SKM-1 treated with dmso at 0.1 percent for 144 hours (cell line): Measurements from ENCODE around the gene ZBTB25.

Experiments
- DNase-seq: peaks from one replicate; lab custom pipeline; 2025; ENCODE audit not compliant: unreplicated experiment; lab: John Stamatoyannopoulos, UW

Gene ZBTB25

DNA sequence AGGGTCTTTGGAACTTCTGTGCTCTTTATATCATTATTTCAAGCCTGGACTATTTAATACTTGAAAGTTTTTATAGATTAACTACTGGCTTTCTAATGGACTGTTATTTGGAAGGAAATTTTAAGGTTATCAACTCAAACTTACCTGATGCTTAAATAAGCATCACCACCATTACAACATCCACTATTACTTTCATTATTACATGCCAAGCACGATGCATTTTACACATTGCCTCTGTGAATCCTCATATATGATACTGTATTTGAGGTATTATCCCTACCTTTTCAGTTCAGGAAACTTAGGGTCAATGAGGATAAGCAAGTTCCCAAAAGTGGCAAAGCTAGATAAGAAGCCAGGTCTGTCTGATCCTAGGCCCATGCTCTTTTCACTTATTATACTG lies 13.3 kb upstream of the ZBTB25 start:
- DNase-seq = no peak

DNA sequence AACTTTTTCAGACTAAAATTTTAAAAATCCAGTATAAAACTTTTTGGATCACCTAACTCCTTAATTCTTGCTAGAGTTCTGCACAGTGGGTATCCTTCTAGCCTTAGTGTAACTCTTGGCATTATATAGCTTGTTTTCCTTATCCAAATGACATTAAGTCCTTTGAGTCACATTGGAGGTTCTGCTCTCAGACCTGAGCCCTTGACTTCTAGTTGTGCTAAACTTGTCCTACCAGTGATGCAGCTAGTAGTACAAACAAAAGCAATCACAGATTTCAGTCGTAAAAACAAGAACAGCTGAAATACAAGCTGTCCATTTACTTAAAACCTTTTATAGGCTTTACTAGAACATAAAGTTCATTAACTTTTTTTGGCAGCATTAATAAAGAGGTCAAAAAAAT lies 11.4 kb upstream of the ZBTB25 start:
- DNase-seq = no peak

DNA sequence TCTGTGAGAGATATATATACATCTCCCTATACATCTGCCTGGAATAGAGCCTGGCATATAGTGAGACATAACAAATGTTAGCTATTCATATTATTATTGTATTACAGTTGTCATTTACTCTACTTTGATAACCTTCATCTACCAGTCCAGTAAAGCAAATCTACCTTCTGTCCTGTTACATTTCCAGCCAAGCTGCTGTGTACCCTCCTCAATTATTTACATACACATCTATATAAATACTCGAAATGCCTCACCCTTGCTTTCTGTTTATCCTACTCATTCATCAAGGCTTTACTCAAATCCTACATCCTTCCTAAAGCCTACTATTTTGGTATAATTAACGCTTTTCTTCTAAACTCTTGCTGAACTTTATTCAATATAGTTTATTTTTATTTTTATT lies 9.6 kb upstream of the ZBTB25 start:
- DNase-seq = no peak

DNA sequence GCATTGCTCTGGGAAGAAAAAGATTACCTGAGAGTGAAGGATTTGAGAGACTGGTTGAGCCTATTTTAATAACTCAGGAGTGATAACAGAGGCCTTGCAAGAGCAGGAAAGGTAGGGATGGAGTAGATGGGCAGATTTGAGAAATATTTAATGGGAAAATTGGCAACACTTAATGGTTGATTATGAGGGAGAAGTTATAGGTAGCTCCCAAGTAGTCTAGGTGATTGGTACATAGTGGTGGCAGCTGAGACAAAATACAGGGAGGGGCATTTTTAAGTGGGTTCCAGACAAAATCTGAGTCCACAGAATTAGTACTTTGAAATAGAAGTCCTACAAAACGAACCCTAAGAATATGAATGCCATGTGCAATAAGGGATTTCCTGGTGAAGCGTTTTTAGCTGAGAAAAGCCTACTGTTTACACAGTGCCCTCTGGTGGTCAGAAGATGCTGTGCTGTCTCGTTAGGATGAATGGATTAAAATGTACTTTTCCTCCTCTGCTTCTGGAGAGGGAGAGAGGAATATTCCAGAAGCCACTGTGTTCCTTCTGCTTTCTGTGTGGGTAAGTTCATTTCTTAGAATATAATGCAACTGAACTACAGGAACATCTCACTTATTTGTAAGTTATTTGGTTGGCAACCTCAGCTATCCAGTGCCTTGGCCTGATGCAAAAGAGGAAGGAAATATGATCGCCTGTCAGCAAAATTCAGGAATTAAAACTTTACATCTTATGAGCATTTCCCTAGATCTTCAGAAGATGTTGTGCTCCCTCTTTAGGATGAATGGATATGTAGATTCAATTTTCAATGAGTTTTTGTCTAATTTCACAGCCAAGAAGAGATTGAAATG lies 7.4 kb upstream of the ZBTB25 start:
- DNase-seq = peak; percentile 33

- no peak for DNase-seq
These were observed 5.4 kb upstream of the ZBTB25 start for GRCh38 chr14:64509036-64509435.

DNA sequence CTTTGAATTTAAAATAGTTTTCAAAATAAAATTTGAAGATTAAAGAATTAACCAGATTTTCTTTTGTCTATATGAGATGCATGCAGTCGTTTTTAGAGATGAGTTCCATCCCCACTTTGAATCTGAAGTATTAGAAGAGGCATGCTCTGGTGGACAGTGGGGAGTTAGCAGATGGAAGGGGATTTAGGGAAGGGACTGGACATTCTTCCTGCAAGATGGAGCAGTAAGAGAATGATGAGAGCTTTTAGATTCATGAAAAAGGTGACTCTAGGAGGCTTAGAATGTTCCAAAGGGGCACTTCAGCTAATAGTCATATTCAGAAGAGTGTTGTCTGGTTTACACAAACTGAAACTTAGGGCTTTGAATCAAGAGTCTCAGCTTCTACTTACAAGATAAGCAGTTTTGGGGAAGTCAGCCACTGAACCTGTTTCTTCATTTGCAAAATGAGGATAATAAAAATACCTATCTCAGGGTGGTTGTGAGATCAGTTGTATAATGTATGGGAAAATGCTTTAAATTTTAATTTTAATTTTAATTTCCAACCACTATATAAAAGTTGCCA lies 4.7 kb upstream of the ZBTB25 start:
- DNase-seq = no peak

- no peak for DNase-seq
These were observed 3.9 kb upstream of the ZBTB25 start for GRCh38 chr14:64507376-64508156.

- no peak for DNase-seq
These were observed 3.1 kb upstream of the ZBTB25 start for GRCh38 chr14:64506721-64507120.

DNA sequence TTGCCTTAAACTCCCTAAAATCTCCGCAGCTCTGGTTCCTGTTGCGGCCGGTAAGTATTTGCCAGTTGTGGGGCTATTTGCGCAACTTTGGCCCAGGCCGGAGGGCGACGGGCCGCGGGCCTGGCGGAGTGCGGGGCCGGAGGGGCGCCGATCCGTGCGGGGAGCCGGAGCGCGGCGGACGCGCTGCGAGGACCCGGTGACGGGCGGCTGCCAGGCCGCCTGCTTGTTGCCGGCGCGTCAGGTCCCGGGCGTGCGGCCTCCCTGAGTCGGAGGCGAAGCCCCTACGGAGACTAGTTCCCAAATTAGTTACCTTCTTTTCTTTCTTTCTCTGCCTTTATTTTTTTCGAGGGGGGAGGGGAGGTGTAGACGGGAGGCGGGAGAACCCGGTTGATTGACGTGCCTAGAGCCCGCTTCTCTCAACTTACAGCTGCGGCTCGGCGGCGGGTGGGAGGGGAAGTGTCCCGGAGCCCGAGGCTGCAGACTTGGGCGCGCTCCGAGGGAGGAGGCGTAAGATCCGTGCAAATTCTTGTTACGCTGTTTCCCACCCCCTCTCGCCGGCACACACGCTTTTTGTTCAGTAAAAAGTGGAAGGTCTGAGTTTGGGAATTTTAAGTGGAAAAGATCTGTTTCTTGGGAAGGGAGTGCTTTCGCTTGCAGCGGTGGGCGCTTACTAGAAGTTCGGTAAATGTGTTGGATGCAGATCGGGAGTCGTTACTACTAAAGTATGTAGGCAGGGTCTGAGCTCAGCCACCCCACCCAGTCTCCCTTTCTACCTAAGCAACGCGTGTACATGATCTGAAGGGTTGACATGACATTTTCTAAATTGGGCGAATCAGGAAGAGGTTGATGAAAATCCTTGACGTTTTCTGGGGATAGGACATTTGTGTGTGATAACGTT lies 1.5 kb upstream of the ZBTB25 start:
- DNase-seq = peak; percentile 36

DNA sequence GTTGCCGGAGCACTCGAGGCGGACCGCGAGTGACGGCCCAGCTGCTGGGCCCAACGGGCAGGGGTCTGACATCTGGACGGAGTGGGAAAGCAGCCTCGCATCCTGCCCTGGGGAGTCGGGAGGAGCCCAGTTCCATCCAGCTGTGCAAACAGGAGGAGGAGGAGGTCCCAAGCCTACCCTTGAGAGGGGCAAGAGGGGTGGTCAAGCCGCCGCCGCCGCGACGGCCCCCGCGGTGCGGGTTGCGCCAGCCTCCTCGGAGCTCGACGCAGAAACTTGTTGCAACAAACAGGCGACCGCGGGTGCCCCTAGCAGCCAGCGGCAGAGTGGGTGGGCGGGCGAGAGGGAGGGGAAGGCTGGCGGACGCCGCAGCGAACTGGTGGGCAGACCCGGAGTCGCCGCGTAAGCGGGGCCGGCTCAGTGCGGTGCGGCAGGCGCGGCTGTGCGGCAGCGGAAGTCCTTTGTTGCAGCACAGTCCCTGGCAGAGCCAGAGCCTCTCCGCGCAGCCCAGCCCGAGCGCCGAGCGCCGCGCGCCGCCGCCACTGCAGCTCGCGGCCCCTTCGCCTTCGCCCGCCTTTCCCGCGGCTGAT lies 765 bp upstream of the ZBTB25 start, which contains the start of gene ZBTB1:
ZBTB1 (plus strand) TSS at position 461 of the 587 bp plus-strand sequence. CDS start 16,735 bp downstream, outside the sequence.
- DNase-seq = peak; percentile 37

DNA sequence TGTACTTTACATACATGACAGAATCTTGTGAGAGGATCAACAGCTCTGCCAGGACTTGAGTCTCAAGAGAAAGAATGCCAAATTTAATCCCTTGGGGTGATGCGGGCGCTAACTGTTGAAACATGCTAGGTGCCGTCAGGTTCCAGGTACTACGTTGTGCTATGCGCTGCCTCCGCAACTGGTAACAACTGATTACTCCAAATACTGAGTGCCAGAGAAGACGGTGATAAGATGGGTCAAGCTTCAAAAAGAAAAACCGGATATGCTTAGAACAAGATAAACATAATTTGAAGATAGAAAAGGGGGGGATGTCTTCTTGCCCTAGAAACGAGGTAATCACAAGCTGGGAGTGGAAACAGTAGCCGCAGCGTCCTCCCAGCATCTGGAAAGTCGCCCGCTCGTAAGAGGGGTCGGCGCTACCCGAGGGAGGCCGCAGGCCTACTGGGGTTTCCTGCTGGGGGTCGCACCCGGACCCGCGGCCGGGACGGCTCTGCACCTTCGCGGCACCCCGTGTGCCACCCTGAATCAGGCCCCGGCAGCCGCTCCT lies 678 bp downstream of the ZBTB25 start:
- no peak for DNase-seq

- no peak for DNase-seq
These were observed 1.2 kb downstream of the ZBTB25 start for GRCh38 chr14:64502456-64502855.

DNA sequence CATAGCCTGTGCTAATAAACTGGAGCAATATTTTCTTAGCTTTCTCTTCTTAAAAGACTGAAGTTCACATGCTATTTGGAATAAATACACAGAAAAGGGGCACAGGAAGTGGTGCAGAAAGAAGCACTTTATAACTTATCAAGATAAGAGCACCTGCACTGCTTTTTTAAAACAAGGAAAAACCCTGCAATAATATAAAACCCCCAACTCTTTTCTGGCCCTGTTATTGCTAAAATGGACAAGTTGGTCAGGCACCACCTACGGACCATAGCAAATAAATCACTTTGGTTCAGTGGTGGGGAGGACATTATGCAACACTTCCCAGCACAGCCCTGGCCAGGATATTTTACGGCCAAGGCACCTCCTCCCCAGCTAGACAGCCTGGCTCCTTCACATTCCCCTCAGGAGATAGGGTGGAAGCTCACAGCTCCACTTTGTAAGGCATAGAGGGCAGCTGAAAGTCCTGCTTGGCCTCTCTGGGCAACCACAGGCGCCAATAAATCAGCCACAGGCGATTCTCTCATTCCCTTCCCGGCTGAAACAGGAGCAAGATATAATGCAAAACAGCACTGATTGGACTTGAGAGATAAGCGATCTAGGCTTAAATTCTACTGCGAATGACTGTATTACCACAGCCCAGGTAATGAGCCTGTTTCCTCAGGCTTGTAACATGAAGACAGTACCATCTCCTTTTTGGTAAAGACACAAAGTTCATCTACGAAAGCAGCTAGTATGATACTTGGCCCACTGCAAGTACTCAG lies 2.0 kb downstream of the ZBTB25 start:
- no peak for DNase-seq

- DNase-seq = no peak
These were observed 3.5 kb downstream of the ZBTB25 start for GRCh38 chr14:64500088-64500487.

- no peak for DNase-seq
These were observed 6.9 kb downstream of the ZBTB25 start for GRCh38 chr14:64496764-64497163.

DNA sequence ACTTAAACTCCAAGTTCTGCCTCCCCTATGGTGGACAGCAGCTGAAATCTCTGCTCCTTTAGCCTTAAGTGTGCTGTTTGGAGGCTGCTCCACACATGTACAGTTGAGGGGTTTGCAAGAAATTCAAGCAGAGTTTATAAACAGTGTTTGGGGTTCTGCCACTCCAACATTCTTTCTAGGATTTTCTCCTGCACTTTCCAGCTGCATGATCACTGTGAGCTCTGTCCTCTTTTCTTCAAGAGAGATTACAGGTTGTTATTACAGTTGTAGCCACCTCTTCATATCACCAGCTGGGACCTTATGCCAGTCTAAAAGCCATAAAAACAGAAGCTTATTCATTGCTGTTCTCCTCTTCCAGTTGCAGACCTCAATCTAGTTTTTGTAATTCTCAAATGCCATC lies 8.4 kb downstream of the ZBTB25 start:
- DNase-seq = no peak

DNA sequence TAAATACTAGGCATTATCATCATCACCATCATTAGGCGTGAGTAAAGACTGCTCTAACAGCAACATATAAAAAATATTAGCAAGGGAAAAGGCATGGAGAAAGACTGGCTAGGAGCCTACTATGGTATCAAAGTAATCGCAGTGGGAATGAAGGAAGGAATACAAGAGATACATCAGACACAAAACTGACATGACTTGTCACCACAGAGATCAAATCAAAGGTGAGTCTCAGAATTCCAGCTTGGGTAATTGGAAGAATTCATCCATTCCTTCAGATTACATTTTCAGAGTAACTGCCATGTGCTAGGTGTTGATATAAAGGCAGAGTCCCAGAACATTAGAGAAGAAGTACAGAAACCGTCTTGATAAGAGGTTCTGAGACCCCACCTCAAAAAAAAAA lies 10.2 kb downstream of the ZBTB25 start:
- no peak for DNase-seq

DNA sequence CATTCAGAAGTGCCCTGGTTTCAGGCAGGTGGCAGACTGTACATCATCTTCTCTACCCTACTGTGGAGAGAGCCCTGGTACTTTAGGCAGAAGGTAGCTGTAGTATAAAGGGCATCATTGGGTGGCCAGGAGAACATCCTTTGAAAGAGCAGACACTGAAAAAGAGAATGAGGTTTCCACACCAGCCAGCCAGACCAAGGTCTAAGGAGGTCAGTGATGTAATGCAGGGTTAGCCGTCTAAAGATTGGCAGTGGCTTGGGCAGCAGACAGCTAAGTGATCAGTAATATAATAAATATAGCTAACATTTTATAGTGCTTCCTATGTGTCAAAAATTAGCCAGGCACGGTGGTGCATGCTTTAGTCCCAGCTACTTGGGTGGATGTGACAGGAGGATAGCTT lies 12.0 kb downstream of the ZBTB25 start:
- no peak for DNase-seq

DNA sequence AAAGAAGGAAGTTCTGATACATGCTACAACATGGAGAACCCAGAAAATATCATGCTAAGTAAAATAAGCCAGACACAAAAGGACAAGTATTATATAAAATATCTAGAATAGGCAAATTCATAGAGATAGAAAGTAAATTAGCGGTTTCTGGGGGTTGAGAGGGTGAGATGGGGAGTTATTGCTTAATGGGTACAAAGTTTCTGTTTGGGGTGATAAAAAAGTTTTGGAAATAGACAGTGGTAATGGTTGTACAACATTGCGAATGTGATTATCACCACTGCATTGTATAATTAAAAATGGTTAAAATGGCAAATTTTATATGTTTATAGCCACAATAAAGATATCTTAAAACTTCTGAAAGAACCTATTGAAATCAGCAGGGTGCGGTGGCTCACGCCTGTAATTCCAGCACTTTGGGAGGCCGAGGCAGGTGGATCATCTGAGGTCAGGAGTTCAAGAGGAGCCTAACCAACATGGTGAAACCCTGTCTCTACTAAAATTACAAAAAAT lies 15.0 kb downstream of the ZBTB25 start:
- no peak for DNase-seq
